GM21619 (cell line): Measurements from ENCODE around the gene CELF2.
A peak's percentile ranks its signal among the peaks of the same experiment; 100 is the strongest.

Experiments
- ATAC-seq: cut with Tn5 transposase; IDR thresholded peaks from one replicate; pipeline ENCODE4 v1.9.1; 2021; ENCODE audit not compliant: unreplicated experiment

CELF2 gene

GRCh38 chr10:11262494-11263345, 245.0 kb downstream of the CELF2 start:
- ATAC-seq = no peak

GRCh38 chr10:11263767-11264166, 246.1 kb downstream of the CELF2 start:
- ATAC-seq = no peak

GRCh38 chr10:11264296-11265048, 246.8 kb downstream of the CELF2 start:
- no peak for ATAC-seq

GRCh38 chr10:11265484-11265883, 247.8 kb downstream of the CELF2 start:
- no peak for ATAC-seq

- no peak for ATAC-seq
Measured at GRCh38 chr10:11266426-11266825, 248.8 kb downstream of the CELF2 start.

- ATAC-seq = peak; percentile 67
Measured at GRCh38 chr10:11270135-11270857, 252.6 kb downstream of the CELF2 start.

GRCh38 chr10:11270858-11271179, 253.1 kb downstream of the CELF2 start:
- ATAC-seq = no peak

- no peak for ATAC-seq
Measured at GRCh38 chr10:11272915-11273389, 255.3 kb downstream of the CELF2 start.

GRCh38 chr10:11274452-11274851, 256.8 kb downstream of the CELF2 start:
- ATAC-seq = no peak

- ATAC-seq = no peak
Measured at GRCh38 chr10:11275651-11276050, 258.0 kb downstream of the CELF2 start.

- no peak for ATAC-seq
Measured at GRCh38 chr10:11276449-11276990, 258.8 kb downstream of the CELF2 start.

GRCh38 chr10:11279314-11279713, 261.6 kb downstream of the CELF2 start:
- ATAC-seq = no peak

- ATAC-seq = no peak
Measured at GRCh38 chr10:11280187-11280932, 262.7 kb downstream of the CELF2 start.

GRCh38 chr10:11282156-11282555, 264.5 kb downstream of the CELF2 start:
- ATAC-seq = no peak

- no peak for ATAC-seq
Measured at GRCh38 chr10:11282661-11283060, 265.0 kb downstream of the CELF2 start.

GRCh38 chr10:11284291-11285085, 266.8 kb downstream of the CELF2 start:
- no peak for ATAC-seq

- ATAC-seq = no peak
Measured at GRCh38 chr10:11285171-11285570, 267.5 kb downstream of the CELF2 start.

GRCh38 chr10:11286261-11286852, 268.7 kb downstream of the CELF2 start:
- peak; percentile 93 for ATAC-seq

GRCh38 chr10:11288302-11288701, 270.6 kb downstream of the CELF2 start:
- no peak for ATAC-seq
